HG03378 (cell line): ENCODE measurements around the gene IER3IP1.
"Not testable (repeated sequence)": the region's sequence is repeated elsewhere in the genome, so short reads cannot be mapped to it uniquely, and the experiment has no call there.

Experiments used
- ATAC-seq: cut with Tn5 transposase; IDR thresholded peaks from one replicate; pipeline ENCODE4 v1.9.1; 2021; ENCODE audit warnings: mild to moderate bottlenecking, moderate library complexity; ENCODE audit not compliant: unreplicated experiment

The IER3IP1 gene

DNA sequence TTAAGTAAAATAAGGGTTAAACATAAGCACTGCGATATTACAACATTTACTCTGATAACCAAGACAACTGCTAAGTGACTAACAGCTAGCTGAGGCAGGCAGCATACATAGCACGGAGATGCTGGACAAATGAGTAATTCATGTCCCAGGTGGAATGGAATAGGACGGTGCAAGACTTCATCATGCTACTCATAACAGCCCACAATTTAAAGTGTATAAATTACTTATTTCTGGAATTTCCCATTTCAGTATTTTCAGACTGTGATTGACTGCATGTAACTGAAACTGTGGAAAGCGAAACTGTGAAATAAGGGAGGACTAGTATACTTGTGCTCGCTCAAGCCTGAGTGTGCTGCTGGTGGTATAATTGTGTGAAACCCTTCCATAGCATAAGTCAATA lies 12.9 kb downstream of the IER3IP1 start:
- peak; percentile 88 for ATAC-seq

- ATAC-seq = no peak
Measured at GRCh38 chr18:47160256-47160655, 15.9 kb downstream of the IER3IP1 start.

DNA sequence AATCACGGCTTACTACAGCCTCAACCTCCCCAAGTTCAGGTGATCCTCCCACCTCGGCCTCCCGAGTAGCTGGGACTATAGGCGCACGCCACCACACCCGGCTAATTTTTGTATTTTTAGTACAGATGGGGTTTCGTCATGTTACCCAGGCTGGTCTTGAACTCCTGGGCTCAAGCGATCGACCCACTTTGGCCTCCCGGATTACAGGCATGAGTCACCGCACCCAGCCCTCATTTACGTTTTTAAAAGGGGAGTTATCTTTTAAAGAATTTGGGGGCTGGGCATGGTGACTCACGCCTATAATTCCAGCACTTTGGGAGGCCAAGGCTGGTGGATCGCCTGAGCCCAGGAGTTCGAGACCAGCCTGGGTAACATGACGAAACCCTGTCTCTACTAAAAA lies 17.8 kb downstream of the IER3IP1 start:
- ATAC-seq = not testable (repeated sequence)

DNA sequence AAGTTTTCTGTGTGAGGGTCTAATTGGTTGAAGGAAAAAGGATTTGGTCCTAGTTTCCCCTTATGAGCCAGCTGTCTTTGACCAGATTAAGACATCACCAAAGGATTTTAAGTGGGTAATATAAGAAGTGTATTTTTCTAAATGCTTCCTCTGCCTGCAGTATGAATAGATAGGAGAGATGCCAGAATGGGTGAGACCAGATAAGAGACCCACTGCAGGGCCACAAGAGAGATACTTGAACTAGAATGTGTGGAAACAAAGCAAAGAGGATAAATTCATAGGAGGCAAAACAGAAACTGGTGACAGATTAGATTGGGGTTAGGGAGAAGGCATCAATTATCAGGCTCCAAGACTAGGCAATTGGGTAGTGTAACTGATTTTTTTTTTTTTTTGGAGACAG lies 24.7 kb downstream of the IER3IP1 start:
- no peak for ATAC-seq

GRCh38 chr18:47150824-47151366 lies 25.3 kb downstream of the IER3IP1 start:
- ATAC-seq = peak; percentile 15

DNA sequence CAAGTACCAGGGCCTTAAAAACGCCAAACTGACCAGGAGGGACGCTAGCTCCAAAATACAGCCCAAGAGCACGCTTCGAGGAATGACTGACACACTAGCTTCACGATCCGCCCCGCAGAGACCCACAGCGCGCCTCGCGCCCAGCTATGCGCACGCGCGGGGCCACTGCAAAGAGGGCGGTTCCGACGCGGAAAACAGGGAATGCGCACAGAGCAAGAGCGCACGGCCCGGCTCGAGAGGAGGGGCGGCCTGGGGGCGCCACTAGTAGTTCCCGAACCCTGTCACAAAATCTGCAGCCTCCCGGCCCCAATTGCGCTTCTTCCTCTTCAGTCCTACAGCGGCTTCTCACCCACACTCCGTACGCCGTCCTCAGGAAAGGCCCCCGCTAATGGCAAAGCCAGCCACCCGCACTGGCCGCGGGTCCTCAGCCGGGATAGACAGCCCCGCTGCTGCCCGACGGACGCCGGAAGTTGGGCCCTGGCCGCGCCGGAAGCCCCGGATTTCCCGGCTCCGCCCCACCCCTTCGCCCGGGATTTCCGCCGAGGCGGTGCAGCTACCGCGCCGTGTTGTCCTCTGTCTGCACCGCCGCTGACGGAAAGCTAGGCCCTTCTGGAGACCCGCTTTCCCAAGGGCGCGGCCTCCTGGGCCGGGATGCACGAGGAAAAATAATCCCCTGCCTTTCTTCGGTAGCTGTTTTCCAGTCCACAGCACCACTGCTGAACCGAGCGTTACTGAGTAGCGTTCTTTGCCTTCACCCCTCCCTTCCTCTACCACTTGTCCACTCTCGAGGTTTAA lies 25.9 kb downstream of the IER3IP1 start, which contains the start of gene HDHD2:
HDHD2 (minus strand) TSS at position 472 of the 795 bp plus-strand sequence. CDS start 14,061 bp downstream, outside the sequence.
- peak; percentile 73 for ATAC-seq

GRCh38 chr18:47149457-47150028 lies 26.6 kb downstream of the IER3IP1 start:
- ATAC-seq = peak; percentile 5

GRCh38 chr18:47146206-47146605 lies 30.0 kb downstream of the IER3IP1 start:
- no peak for ATAC-seq

DNA sequence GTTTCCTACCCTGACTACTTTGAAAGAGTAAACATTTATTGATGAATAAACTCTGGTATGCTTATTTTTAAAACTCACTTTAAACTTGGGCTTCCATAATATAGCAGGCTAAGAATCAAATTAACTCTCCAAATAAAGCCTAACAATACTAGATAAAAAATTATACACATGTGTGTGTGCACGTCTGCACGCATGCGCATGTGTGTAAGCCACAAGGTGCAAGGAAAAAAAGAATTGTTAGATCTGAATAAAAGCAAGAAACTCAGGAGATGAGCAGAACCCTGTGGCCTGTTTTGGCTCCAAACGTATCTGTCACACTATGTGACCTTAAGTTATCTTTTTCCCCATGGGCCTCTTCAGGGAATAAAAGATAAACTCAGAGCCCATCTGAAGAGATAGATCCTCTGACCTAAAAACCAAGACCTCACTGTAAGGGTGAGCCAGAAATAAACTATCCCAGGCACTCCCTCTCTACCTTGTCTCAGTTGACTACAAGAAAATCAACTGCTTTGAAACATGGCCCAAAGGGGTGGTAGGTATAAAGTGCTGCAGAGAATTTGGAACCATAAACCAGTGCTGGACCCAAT lies 32.2 kb downstream of the IER3IP1 start:
- ATAC-seq = no peak

GRCh38 chr18:47143153-47143552 lies 33.0 kb downstream of the IER3IP1 start:
- no peak for ATAC-seq

- no peak for ATAC-seq
Measured at GRCh38 chr18:47141289-47141688, 34.9 kb downstream of the IER3IP1 start.

DNA sequence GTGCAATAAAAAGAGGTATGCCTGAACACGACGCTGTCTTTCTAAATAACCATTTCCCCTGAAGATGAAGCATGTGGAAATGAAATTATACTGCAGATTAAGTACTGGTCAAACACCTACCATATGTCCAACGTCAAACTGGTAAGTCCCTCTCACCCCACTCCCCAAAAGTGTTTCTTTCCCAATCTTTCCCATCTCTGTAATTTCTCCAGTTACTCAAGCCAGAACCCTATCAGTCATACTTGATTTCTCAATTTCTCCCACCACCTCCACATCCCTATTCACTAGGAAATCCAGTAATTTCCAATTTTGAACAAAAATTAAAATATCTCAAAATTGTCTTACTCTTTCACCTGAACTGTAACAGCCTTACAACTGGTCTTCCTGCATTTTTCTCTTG lies 55.0 kb downstream of the IER3IP1 start:
- no peak for ATAC-seq

GRCh38 chr18:47120428-47120827 lies 55.7 kb downstream of the IER3IP1 start:
- peak; percentile 94 for ATAC-seq

DNA sequence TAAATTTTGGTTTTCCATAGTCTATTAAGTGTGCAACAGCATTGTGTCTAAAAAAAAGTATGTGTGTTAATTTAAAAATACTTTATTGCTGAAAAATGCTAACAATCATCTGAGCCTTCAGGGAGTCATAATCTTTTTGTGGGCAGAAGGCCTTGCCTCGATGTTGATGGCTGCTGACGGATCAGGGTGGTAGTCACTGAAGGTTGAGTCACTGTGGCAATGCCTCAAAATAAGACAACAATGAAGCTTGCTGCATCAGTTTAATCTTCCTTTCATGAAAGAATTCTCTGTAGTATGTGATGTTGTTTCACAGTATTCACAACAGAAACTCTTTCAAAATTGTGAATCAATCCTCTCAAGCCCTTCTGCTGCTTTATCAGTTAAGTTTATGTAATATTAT lies 57.2 kb downstream of the IER3IP1 start:
- ATAC-seq = no peak

- no peak for ATAC-seq
Measured at GRCh38 chr18:47115205-47115604, 61.0 kb downstream of the IER3IP1 start.

- ATAC-seq = no peak
Measured at GRCh38 chr18:47113796-47114540, 62.2 kb downstream of the IER3IP1 start.

GRCh38 chr18:47110492-47111274 lies 65.5 kb downstream of the IER3IP1 start:
- no peak for ATAC-seq

DNA sequence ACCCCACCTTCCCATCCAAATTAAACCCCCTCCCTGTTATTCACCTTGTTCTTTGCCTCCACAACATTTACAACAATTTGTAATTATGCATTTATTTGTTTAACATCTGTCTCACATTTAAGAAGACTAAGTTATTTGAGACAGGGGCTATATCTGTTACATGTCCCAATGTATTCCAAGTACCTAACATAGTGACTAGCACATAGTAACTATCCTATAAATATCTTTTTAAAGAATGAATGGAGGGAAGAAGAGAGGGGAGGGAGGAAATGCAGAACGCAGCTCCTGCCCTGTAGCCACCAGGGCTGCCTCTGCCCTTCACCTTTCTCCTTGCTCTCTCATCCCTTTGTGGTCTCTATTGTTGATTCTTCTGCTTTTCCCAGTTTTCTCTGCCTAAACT lies 66.4 kb downstream of the IER3IP1 start:
- no peak for ATAC-seq

DNA sequence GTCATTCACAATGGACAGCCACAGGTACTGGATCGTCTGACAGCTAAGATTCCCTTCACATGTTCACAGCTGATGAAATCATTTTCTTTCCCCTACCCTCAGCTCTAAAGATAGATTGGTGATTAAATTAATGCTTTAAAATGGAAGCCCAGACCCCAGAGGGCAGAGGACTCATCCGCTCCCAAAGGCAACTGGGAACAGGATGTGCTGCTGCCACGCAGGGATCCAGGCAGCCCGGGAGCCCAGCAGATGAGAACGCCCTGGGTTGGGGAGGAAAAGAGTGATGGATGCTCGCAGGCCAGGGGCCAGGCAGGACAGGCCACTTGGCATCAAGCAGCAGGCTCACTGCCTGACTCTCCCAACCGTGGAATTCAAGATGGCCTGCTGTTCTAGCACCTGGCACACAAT lies 67.2 kb downstream of the IER3IP1 start:
- no peak for ATAC-seq

- ATAC-seq = no peak
Measured at GRCh38 chr18:47108373-47108772, 67.8 kb downstream of the IER3IP1 start.
